Measurements from ENCODE around the gene CD84.
"Not testable (repeated sequence)": the region's sequence is repeated elsewhere in the genome, so short reads cannot be mapped to it uniquely, and the experiment has no call there.

The CD84 gene

DNA sequence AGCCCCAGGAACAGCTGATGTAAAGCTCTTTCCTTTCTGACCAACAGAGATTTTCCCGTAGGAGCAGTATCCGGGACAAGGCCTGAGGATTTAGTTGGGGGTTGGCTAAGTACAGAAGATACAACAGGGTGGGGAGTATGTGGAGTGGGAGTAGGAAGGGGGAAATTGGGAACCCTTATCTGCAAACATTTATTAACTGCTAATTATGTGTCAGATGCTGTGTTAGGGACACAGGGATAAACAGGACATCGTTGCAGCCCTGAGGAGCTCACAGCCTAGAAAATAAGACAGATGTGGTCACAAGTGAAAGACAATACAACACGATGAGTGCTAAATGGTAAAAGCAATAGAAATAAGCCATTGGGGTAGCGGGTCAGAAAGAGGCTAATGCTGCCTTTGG is 12.0 kb downstream of the CD84 start:
- Histone ChIP-seq H2AFZ (ENCODE audit: insufficient read depth, low read length, poor library complexity) (no peak overlapping the region), H3K4me1 (ENCODE audit: control insufficient read depth in 1 of 2, insufficient read depth in 2 of 2, low read length in 2 of 2) (no peaks in the 10 kb centered on the region), H3K23ac (ENCODE audit: low read length) (no peak overlapping the region), H2BK120ac (ENCODE audit: insufficient read depth, low read length, poor library complexity) (no peak overlapping the region), H4K8ac (ENCODE audit: low read depth, low read length) (no peak overlapping the region), H4K91ac (ENCODE audit: low read depth, low read length) (no peak overlapping the region), H2BK12ac (ENCODE audit: low read length) (no peak overlapping the region), H3K4me3 (ENCODE audit: low read depth, low read length) (no peak overlapping the region), H3K9ac (ENCODE audit: low read length) (no peak overlapping the region), H3K27ac (ENCODE audit: low read depth, low read length) (no peak overlapping the region), H2AK5ac (ENCODE audit: low read length) (no peak overlapping the region), H3K9me3 (ENCODE audit: insufficient read depth, low read depth, low read length) (no peaks in the 10 kb centered on the region), H3K36me3 (ENCODE audit: control insufficient read depth in 1 of 2, insufficient read depth in 2 of 2, low read length in 2 of 2) (no peaks in the 10 kb centered on the region), H3K4me2 (ENCODE audit: low read length) (no peak overlapping the region), H3K27me3 (ENCODE audit: insufficient read depth, low read length) (no peaks in the 10 kb centered on the region), H2BK5ac (ENCODE audit: low read depth, low read length, poor library complexity) (no peak overlapping the region), H3K14ac (ENCODE audit: low read length) (no peak overlapping the region), H3K4ac (ENCODE audit: low read depth, low read length) (no peak overlapping the region), H3K79me1 (ENCODE audit: low read length) (no peaks in the 10 kb centered on the region), H3K79me2 (ENCODE audit: control insufficient read depth, insufficient read depth, low read length, poor library complexity) (no peaks in the 10 kb centered on the region), H3K18ac (ENCODE audit: low read length) (no peak overlapping the region), H4K12ac (ENCODE audit: low read depth, low read length) (no peak overlapping the region)
- no CpG with 5 or more reads among the region's 5 CpGs for WGBS (ENCODE audit: extremely low coverage, insufficient coverage, insufficient read length)
- DNase-seq: no peak

GRCh38 chr1:160565564-160565963 is 13.7 kb downstream of the CD84 start:
- Histone ChIP-seq H3K9me3 (ENCODE audit: insufficient read depth, low read depth, low read length) (no peaks in the 10 kb centered on the region), H2AFZ (ENCODE audit: insufficient read depth, low read length, poor library complexity) (no peak overlapping the region), H2BK120ac (ENCODE audit: insufficient read depth, low read length, poor library complexity) (no peak overlapping the region), H3K79me2 (ENCODE audit: control insufficient read depth, insufficient read depth, low read length, poor library complexity) (no peaks in the 10 kb centered on the region), H2AK5ac (ENCODE audit: low read length) (no peak overlapping the region), H3K14ac (ENCODE audit: low read length) (no peak overlapping the region), H3K79me1 (ENCODE audit: low read length) (no peaks in the 10 kb centered on the region), H4K8ac (ENCODE audit: low read depth, low read length) (no peak overlapping the region), H3K18ac (ENCODE audit: low read length) (no peak overlapping the region), H3K4ac (ENCODE audit: low read depth, low read length) (no peak overlapping the region), H3K9ac (ENCODE audit: low read length) (no peak overlapping the region), H4K12ac (ENCODE audit: low read depth, low read length) (no peak overlapping the region), H3K4me3 (ENCODE audit: low read depth, low read length) (no peak overlapping the region), H3K23ac (ENCODE audit: low read length) (no peak overlapping the region), H2BK5ac (ENCODE audit: low read depth, low read length, poor library complexity) (no peak overlapping the region), H3K4me2 (ENCODE audit: low read length) (no peak overlapping the region), H4K91ac (ENCODE audit: low read depth, low read length) (no peak overlapping the region), H3K36me3 (ENCODE audit: control insufficient read depth in 1 of 2, insufficient read depth in 2 of 2, low read length in 2 of 2) (no peaks in the 10 kb centered on the region), H2BK12ac (ENCODE audit: low read length) (no peak overlapping the region), H3K27me3 (ENCODE audit: insufficient read depth, low read length) (no peaks in the 10 kb centered on the region), H3K27ac (ENCODE audit: low read depth, low read length) (no peak overlapping the region), H3K4me1 (ENCODE audit: control insufficient read depth in 1 of 2, insufficient read depth in 2 of 2, low read length in 2 of 2) (no peaks in the 10 kb centered on the region)
- WGBS (ENCODE audit: extremely low coverage, insufficient coverage, insufficient read length): no CpG with 5 or more reads among the region's 4 CpGs
- no peak for DNase-seq

DNA sequence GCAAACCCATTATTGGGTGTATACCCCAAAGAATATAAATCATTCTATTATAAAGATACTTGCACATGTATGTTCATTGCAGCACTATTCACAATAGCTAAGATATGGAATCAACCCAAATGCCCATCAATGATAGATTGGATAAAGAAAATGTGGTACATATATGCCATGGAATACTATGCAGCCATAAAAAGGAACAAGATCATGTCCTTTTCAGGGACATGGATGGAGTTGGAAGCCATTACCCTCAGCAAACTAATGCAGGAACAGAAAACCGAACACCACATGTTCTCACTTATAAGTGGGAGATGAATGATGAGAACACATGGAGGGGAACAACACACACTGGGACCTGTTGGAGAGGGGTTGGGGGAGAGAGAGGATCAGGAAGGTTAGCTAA is 16.1 kb downstream of the CD84 start:
- H3K27ac ChIP-seq (ENCODE audit: low read depth, low read length); H3K4ac ChIP-seq (ENCODE audit: low read depth, low read length); H3K36me3 ChIP-seq (ENCODE audit: control insufficient read depth in 1 of 2, insufficient read depth in 2 of 2, low read length in 2 of 2); H3K4me1 ChIP-seq (ENCODE audit: control insufficient read depth in 1 of 2, insufficient read depth in 2 of 2, low read length in 2 of 2); DNase-seq; H3K9me3 ChIP-seq (ENCODE audit: insufficient read depth, low read depth, low read length); H2BK5ac ChIP-seq (ENCODE audit: low read depth, low read length, poor library complexity); H3K14ac ChIP-seq (ENCODE audit: low read length); H3K18ac ChIP-seq (ENCODE audit: low read length); H3K4me2 ChIP-seq (ENCODE audit: low read length); H2BK120ac ChIP-seq (ENCODE audit: insufficient read depth, low read length, poor library complexity); H2AK5ac ChIP-seq (ENCODE audit: low read length); H4K91ac ChIP-seq (ENCODE audit: low read depth, low read length); H3K23ac ChIP-seq (ENCODE audit: low read length); H3K79me1 ChIP-seq (ENCODE audit: low read length); H3K79me2 ChIP-seq (ENCODE audit: control insufficient read depth, insufficient read depth, low read length, poor library complexity); H3K9ac ChIP-seq (ENCODE audit: low read length); H2BK12ac ChIP-seq (ENCODE audit: low read length); H2AFZ ChIP-seq (ENCODE audit: insufficient read depth, low read length, poor library complexity); H4K8ac ChIP-seq (ENCODE audit: low read depth, low read length); H3K4me3 ChIP-seq (ENCODE audit: low read depth, low read length); H3K27me3 ChIP-seq (ENCODE audit: insufficient read depth, low read length); H4K12ac ChIP-seq (ENCODE audit: low read depth, low read length): not testable (repeated sequence)
- no CpG with 5 or more reads among the region's 1 CpG for WGBS (ENCODE audit: extremely low coverage, insufficient coverage, insufficient read length)

- H3K27ac ChIP-seq (ENCODE audit: low read depth, low read length); H2AK5ac ChIP-seq (ENCODE audit: low read length); H3K27me3 ChIP-seq (ENCODE audit: insufficient read depth, low read length); DNase-seq; H2BK120ac ChIP-seq (ENCODE audit: insufficient read depth, low read length, poor library complexity); H3K4me1 ChIP-seq (ENCODE audit: control insufficient read depth in 1 of 2, insufficient read depth in 2 of 2, low read length in 2 of 2); H3K18ac ChIP-seq (ENCODE audit: low read length); H3K9ac ChIP-seq (ENCODE audit: low read length); H3K4ac ChIP-seq (ENCODE audit: low read depth, low read length); H3K23ac ChIP-seq (ENCODE audit: low read length); H3K79me1 ChIP-seq (ENCODE audit: low read length); H3K9me3 ChIP-seq (ENCODE audit: insufficient read depth, low read depth, low read length); H2AFZ ChIP-seq (ENCODE audit: insufficient read depth, low read length, poor library complexity); H3K4me3 ChIP-seq (ENCODE audit: low read depth, low read length); H3K14ac ChIP-seq (ENCODE audit: low read length); H3K4me2 ChIP-seq (ENCODE audit: low read length); H2BK12ac ChIP-seq (ENCODE audit: low read length); H4K91ac ChIP-seq (ENCODE audit: low read depth, low read length); H2BK5ac ChIP-seq (ENCODE audit: low read depth, low read length, poor library complexity); H4K12ac ChIP-seq (ENCODE audit: low read depth, low read length); H4K8ac ChIP-seq (ENCODE audit: low read depth, low read length); H3K36me3 ChIP-seq (ENCODE audit: control insufficient read depth in 1 of 2, insufficient read depth in 2 of 2, low read length in 2 of 2); H3K79me2 ChIP-seq (ENCODE audit: control insufficient read depth, insufficient read depth, low read length, poor library complexity): not testable (repeated sequence)
- no CpG with 5 or more reads among the region's 2 CpGs for WGBS (ENCODE audit: extremely low coverage, insufficient coverage, insufficient read length)
Observed at GRCh38 chr1:160562745-160563144, 16.6 kb downstream of the CD84 start.

DNA sequence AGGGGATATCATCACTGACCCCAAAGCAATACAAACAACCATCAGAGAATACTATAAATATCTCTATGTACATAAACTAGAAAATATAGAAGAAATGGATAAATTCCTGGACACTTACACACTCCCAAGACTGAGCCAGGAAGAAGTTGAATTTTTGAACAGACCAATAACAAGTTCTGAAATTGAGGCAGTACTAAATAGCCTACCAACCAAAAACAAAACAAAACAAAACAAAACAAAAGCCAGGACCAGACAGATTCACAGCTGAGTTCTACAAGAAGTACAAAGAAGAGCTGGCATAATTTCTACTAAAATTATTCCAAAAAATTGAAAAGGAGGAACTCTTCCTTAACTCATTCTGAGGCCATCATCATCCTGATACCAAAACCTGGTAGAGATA is 18.5 kb downstream of the CD84 start:
- H2AK5ac ChIP-seq (ENCODE audit: low read length): no peak overlapping the region
- H3K14ac ChIP-seq (ENCODE audit: low read length): no peak overlapping the region
- H2BK120ac ChIP-seq (ENCODE audit: insufficient read depth, low read length, poor library complexity): no peak overlapping the region
- no peaks in the 10 kb centered on the region for H3K27me3 ChIP-seq (ENCODE audit: insufficient read depth, low read length)
- DNase-seq: no peak
- H3K79me1 ChIP-seq (ENCODE audit: low read length): no peaks in the 10 kb centered on the region
- no peak overlapping the region for H2BK12ac ChIP-seq (ENCODE audit: low read length)
- H3K4me3 ChIP-seq (ENCODE audit: low read depth, low read length): no peak overlapping the region
- H4K12ac ChIP-seq (ENCODE audit: low read depth, low read length): no peak overlapping the region
- H3K9ac ChIP-seq (ENCODE audit: low read length): no peak overlapping the region
- no peak overlapping the region for H4K8ac ChIP-seq (ENCODE audit: low read depth, low read length)
- no peaks in the 10 kb centered on the region for H3K9me3 ChIP-seq (ENCODE audit: insufficient read depth, low read depth, low read length)
- no peak overlapping the region for H3K23ac ChIP-seq (ENCODE audit: low read length)
- H3K79me2 ChIP-seq (ENCODE audit: control insufficient read depth, insufficient read depth, low read length, poor library complexity): no peaks in the 10 kb centered on the region
- no peaks in the 10 kb centered on the region for H3K36me3 ChIP-seq (ENCODE audit: control insufficient read depth in 1 of 2, insufficient read depth in 2 of 2, low read length in 2 of 2)
- no peak overlapping the region for H3K27ac ChIP-seq (ENCODE audit: low read depth, low read length)
- no peak overlapping the region for H3K4me2 ChIP-seq (ENCODE audit: low read length)
- no peak overlapping the region for H3K4ac ChIP-seq (ENCODE audit: low read depth, low read length)
- H2AFZ ChIP-seq (ENCODE audit: insufficient read depth, low read length, poor library complexity): no peak overlapping the region
- H4K91ac ChIP-seq (ENCODE audit: low read depth, low read length): no peak overlapping the region
- H3K4me1 ChIP-seq (ENCODE audit: control insufficient read depth in 1 of 2, insufficient read depth in 2 of 2, low read length in 2 of 2): no peaks in the 10 kb centered on the region
- no peak overlapping the region for H3K18ac ChIP-seq (ENCODE audit: low read length)
- H2BK5ac ChIP-seq (ENCODE audit: low read depth, low read length, poor library complexity): no peak overlapping the region

All from trophoblast cell (in vitro differentiated cells and primary cell).